Left ventricle myocardium inferior (tissue), 1 donor: ENCODE data around the gene NXNL1. TPM values are rescaled to one million over a fixed set of nuclear protein-coding genes. Genes with fewer than 3 reads are reported as not detected.

Experiments
- DNase-seq: peaks from one replicate; pipeline ENCODE4 v3.0.0-alpha.2; 2020
- H3K27ac ChIP-seq: fragments of 200-600 bp; replicated peaks from 2 replicates; pipeline ENCODE4 v1.8.0; 2021
- H3K27me3 ChIP-seq: fragments of 200-600 bp; 2 replicates; pipeline ENCODE4 v1.8.0; 2021; ENCODE audit warnings: low read depth
- H3K36me3 ChIP-seq: fragments of 200-600 bp; 2 replicates; pipeline ENCODE4 v1.8.0; 2021
- H3K4me1 ChIP-seq: fragments of 200-600 bp; 2 replicates; pipeline ENCODE4 v1.8.0; 2021
- H3K4me3 ChIP-seq: fragments of 200-600 bp; 2 replicates; pipeline ENCODE4 v1.8.0; 2021; ENCODE audit warnings: mild to moderate bottlenecking, moderate library complexity
- H3K9me3 ChIP-seq: fragments of 200-600 bp; replicated peaks from 2 replicates; pipeline ENCODE4 v1.8.0; 2021
- CTCF ChIP-seq: fragments of 200-600 bp; IDR thresholded peaks from 2 replicates; pipeline ENCODE4 v1.8.0; 2021; ENCODE audit warnings: antibody characterized with exemption, mild to moderate bottlenecking, borderline replicate concordance
- intact Hi-C: fragments of 100-400 bp; cut with micrococcal nuclease; formaldehyde crosslinking; loops from one replicate; pipeline ENCODE4 v1.11.0; 2022
- total RNA-seq: library from RNA; stranded (reverse); fragmentation: NEBNext Ultra II Directional; extraction: Animal tissue kit (Norgen Biotek cat#: 25700); gene quantifications from one replicate; pipeline ENCODE4 v1.2.1, GENCODE V29; 2021
- donor health status: DM: no; HTN: yes; CAD: no; lungs with severe emphysema.

Gene NXNL1
- total RNA-seq, 1 donor from 2014 or later, result 0.33 TPM

DNA sequence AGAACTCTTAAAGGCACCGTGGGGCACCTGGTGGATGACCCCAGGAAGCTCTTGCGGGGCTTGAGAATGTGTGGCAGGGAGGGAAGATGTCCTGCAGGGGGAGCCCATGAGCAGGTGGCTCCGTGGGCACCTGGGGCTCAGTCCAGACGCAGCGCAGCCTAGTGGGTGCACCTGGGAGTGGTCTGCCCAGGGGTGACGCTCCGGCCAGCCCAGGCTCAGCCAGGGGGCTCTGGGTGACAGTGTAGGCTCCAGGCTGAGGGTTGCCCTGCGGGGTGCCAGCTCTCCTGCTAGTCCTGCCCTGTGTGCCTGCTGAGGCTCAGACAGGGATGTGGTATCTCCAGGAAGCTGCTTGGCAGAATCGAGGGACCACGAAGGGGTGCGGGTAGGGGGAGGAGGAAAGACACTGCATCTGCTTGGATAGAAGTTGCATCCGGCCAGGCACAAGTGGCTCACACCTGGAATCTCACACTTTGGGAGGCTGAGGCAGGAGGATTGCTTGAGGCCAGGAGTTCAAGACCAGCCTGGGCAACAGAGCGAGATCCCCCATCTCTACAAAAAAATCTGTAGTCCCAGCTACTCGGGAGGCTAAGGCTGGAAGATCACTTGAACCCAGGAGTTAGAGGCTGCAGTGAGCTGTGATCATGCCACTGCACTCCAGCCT is 35.7 kb upstream of the NXNL1 start:
- H3K36me3 ChIP-seq, result peaks cover 36% of the 10 kb centered on the region
- no peaks in the 10 kb centered on the region for H3K9me3 ChIP-seq
- peak; percentile 85 for TF ChIP-seq CTCF
- intact Hi-C loops, result no loop called here
- H3K4me1 ChIP-seq, result peaks cover 44% of the 10 kb centered on the region
- no peak overlapping the region for H3K4me3 ChIP-seq
- no peak overlapping the region for H3K27ac ChIP-seq
- H3K27me3 ChIP-seq, result no peaks in the 10 kb centered on the region
- peak; percentile 63 for DNase-seq

DNA sequence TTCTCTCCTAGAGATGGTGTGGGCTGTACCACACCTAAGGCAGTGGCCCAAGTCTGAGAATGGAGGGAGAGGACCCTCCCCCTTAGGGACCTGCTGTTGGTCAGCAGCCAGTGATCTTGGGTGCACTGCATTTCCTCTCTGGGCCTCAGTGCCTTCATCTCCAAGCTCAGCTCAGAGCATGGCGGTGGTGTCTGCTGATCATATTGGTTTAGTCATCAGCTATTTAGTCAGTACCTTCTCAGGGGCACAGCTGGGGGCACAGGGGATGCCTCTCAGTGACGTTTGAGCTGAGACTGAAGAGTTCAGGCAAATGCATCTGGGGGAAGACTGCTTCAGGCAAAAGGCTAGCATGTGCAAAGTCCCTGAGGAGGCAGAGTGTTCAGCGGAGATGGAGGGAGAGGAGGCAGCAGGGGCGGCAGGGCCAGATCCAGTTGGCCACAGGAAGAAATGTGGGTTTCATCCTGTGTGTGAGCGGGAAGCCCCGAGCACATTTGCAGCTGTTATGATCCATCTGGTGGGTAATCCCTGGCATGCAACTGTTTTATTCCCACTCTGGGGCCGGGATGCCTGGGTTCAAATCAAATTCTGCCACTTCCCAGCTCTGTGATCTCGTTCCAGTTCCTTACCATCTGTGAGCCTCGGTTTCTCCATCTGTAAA is 35.0 kb upstream of the NXNL1 start:
- no peak overlapping the region for H3K27ac ChIP-seq
- no peak for DNase-seq

GRCh38 chr19:17491287-17491686 is 30.6 kb upstream of the NXNL1 start:
- peaks cover 36% of the 10 kb centered on the region for H3K4me1 ChIP-seq
- TF ChIP-seq CTCF, result no peak
- peaks cover 26% of the 10 kb centered on the region for H3K36me3 ChIP-seq
- intact Hi-C loops, result no loop called here
- peak overlapping the region; percentile 65 for H3K27ac ChIP-seq
- H3K27me3 ChIP-seq, result no peaks in the 10 kb centered on the region
- H3K4me3 ChIP-seq, result no peak overlapping the region
- no peak for DNase-seq
- H3K9me3 ChIP-seq, result no peaks in the 10 kb centered on the region

More for the DNA sequence above, 35.0 kb upstream of the NXNL1 start:
- Histone ChIP-seq H3K36me3 (peaks cover 29% of the 10 kb centered on the region), H3K4me1 (peaks cover 44% of the 10 kb centered on the region), H3K27me3 (no peaks in the 10 kb centered on the region), H3K9me3 (no peaks in the 10 kb centered on the region), H3K4me3 (no peak overlapping the region)
- intact Hi-C loops, result no loop called here
- no peak for TF ChIP-seq CTCF

DNA sequence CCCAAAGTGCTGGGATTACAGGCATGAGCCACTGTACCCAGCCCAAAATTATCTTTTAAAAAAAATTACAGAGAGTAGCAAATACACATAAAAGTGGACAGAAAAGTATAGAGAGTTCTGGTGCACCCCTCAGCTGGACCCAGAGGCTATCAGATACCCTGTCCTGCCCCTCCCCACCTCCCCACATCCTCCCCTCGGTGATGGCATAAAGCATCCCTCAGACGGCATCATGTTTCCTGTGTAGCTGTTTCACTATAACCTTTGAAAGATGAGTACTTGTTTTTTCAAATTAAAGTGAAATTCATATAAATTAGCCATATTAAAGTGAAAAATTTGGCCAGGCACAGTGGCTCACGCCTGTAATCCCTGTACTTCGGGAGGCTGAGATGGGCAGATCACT is 29.7 kb upstream of the NXNL1 start:
- no peak for DNase-seq
- no peak overlapping the region for H3K4me3 ChIP-seq
- H3K36me3 ChIP-seq, result peaks cover 26% of the 10 kb centered on the region
- no peak for TF ChIP-seq CTCF
- peaks cover 30% of the 10 kb centered on the region for H3K4me1 ChIP-seq
- peak overlapping the region; percentile 65 for H3K27ac ChIP-seq
- intact Hi-C loops, result no loop called here
- no peaks in the 10 kb centered on the region for H3K9me3 ChIP-seq
- no peaks in the 10 kb centered on the region for H3K27me3 ChIP-seq

DNA sequence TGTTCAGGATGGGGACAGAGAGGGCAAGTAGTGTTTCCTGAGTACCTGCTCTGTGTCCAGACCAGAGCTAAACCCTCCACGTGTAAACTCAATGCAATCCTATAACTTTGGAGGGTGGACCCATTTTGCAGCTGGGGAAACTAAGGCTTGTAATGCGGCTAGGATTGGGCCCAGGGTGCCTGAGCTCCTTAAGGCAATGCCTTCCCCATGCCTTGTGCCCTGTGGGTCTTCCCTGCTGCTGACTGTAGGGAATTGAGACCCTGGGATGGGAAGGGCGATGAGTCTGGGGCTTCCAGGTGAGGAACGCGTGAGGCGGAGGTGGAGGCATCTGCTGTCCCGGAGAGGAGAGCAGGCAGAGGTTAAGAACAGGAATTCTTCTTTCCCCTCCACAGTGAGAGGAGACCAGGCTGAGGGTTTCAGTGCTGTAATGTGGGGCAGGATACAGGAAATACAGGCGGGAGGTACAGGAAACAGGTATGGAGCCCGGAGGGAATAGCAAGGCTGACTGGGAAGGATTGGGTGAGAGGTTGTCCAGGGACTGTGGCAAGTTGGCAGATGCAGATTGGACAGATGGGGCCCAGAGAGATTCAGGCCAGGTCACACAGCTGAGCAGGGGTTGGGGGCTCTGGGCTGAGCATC is 28.8 kb upstream of the NXNL1 start:
- Histone ChIP-seq H3K27me3 (no peaks in the 10 kb centered on the region), H3K36me3 (peaks cover 26% of the 10 kb centered on the region), H3K27ac (peak overlapping the region; percentile 65), H3K4me3 (peak overlapping the region; percentile 43), H3K4me1 (peaks cover 30% of the 10 kb centered on the region), H3K9me3 (no peaks in the 10 kb centered on the region)
- no peak for TF ChIP-seq CTCF
- DNase-seq, result no peak
- intact Hi-C loops, result no loop called here
